OCI-LY7 (cell line): ENCODE results near the gene PAXIP1.

Source experiments
- EZH2phosphoT487 ChIP-seq: fragments of 200-600 bp; sonication (generic); IDR thresholded peaks from 2 replicates; pipeline ENCODE4 v1.6.1; 2018; ENCODE audit warnings: low read depth, borderline replicate concordance, mild to moderate bottlenecking, mixed run types, antibody characterized with exemption, low read length, moderate library complexity, mixed read lengths
- TF ChIP-seq, protein P1 (sequence below): fragments of 200-600 bp; sonication (generic); conservative IDR thresholded peaks from 2 replicates; pipeline ENCODE4 v1.5.1; 2014; ENCODE audit warnings: mild to moderate bottlenecking, antibody characterized with exemption, low read length, moderate library complexity, mixed read lengths

DNA sequence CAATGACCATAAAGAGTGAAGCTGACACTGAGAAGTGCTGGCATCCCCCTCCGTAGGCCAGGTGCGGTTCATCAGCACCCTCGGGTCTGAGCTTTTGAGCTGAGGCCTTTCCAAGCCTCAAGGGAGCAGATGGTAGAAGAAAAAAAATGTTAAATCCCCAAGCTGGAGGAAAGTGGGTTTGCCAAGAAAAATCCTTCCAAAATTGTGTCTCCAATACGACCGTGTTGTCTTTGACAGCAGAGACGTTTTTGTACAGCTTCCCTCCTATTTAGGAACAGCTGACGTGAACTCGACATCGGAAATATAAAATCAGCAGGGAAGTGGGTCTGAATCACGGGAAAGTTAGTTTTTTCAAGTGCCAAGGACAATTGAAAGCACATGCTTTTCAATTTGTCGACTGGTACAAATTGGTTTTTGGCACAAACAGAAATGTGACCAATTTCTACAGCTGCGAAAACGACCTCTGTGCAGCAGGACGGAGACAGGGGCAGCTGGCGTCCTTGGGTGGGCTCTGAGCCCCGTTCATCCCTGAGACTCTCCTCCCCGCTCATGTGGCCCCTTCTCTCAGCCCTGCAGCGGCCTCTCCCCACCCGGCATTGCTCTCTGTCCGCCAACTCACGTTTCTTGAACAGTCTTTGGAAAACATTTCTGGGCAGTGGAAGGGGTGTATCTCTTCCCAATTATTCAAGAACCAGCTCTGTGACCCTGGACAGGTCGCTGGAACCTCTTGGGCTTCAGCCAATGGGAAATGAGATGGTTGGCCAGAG is 89.9 kb downstream of the PAXIP1 start:
- TF ChIP-seq, protein P1, sequence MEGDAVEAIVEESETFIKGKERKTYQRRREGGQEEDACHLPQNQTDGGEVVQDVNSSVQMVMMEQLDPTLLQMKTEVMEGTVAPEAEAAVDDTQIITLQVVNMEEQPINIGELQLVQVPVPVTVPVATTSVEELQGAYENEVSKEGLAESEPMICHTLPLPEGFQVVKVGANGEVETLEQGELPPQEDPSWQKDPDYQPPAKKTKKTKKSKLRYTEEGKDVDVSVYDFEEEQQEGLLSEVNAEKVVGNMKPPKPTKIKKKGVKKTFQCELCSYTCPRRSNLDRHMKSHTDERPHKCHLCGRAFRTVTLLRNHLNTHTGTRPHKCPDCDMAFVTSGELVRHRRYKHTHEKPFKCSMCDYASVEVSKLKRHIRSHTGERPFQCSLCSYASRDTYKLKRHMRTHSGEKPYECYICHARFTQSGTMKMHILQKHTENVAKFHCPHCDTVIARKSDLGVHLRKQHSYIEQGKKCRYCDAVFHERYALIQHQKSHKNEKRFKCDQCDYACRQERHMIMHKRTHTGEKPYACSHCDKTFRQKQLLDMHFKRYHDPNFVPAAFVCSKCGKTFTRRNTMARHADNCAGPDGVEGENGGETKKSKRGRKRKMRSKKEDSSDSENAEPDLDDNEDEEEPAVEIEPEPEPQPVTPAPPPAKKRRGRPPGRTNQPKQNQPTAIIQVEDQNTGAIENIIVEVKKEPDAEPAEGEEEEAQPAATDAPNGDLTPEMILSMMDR = no peak
- TF ChIP-seq EZH2phosphoT487 = no peak
